Fibroblast of lung (primary cell): Measurements from ENCODE around the gene NUDT15.

Experiments
- CTCF ChIP-seq, 2 donors: IDR thresholded peaks in 1 of 2; conservative IDR thresholded peaks in 1 of 2; 1 replicate in 1 of 2; 2 replicates in 1 of 2; pipeline ENCODE4 v1.5.1; 2011 to 2012; ENCODE audit warnings: low read length in 2 of 2, control low read depth in 1 of 2, inconsistent platforms in 1 of 2, low read depth in 1 of 2, mild to moderate bottlenecking in 1 of 2
- EZH2 ChIP-seq: IDR thresholded peaks from 2 replicates; pipeline ENCODE4 v1.5.1; 2012; ENCODE audit warnings: low read length, control low read depth, mild to moderate bottlenecking; ENCODE audit errors: missing control alignments

- no peak for TF ChIP-seq CTCF (conservative IDR thresholded peaks at IDR 0.05 in 1 of 2, IDR thresholded peaks at IDR 0.05 in 1 of 2; ENCODE audit: low read depth in 1 of 2, low read length in 2 of 2)
- no peak for TF ChIP-seq EZH2
Observed at GRCh38 chr13:48038761-48039160, 1.2 kb downstream of the NUDT15 start.
